Tibial artery (tissue), 4 donors: Measurements from ENCODE around the gene BYSL.
A peak's percentile ranks its signal among the peaks of the same experiment; 100 is the strongest.
"Not testable (repeated sequence)": the region's sequence is repeated elsewhere in the genome, so short reads cannot be mapped to it uniquely, and the experiment has no call there.

Experiments used
- DNase-seq, 2 donors: peaks; one replicate each; pipeline ENCODE4 v3.0.0-alpha.2; 2019
- H3K27ac ChIP-seq, 2 donors: fragments of 200-600 bp; sonication (generic) in 1 of 2; 1 replicate in 1 of 2; 2 replicates in 1 of 2; pipeline ENCODE4 v1.5.1; 2018 to 2019; ENCODE audit warnings: mild to moderate bottlenecking in 1 of 2
- H3K27me3 ChIP-seq, 2 donors: fragments of 200-600 bp; sonication (generic) in 1 of 2; one replicate each; pipeline versions ENCODE4 v1.5.1 to v1.6.0; 2016 to 2019
- H3K36me3 ChIP-seq, 3 donors: fragments of 200-600 bp; sonication (generic) in 2 of 3; one replicate each; pipeline ENCODE4 v1.5.1; 2016 to 2019; ENCODE audit warnings: mild to moderate bottlenecking in 2 of 3
- H3K4me1 ChIP-seq, 4 donors: fragments of 200-600 bp; sonication (generic) in 2 of 4; 1 replicate in 3 of 4; 2 replicates in 1 of 4; pipeline ENCODE4 v1.5.1; 2016 to 2019
- H3K4me3 ChIP-seq, 2 donors: fragments of 200-600 bp; sonication (generic) in 1 of 2; 1 replicate in 1 of 2; 2 replicates in 1 of 2; pipeline ENCODE4 v1.5.1; 2018 to 2019; ENCODE audit warnings: mild to moderate bottlenecking in 2 of 2
- H3K9me3 ChIP-seq, 3 donors: fragments of 200-600 bp; sonication (generic) in 1 of 3; one replicate each; pipeline ENCODE4 v1.5.1; 2016 to 2019
- CTCF ChIP-seq, 2 experiments: fragments of 200-600 bp in 1 of 2; fragments of 450-650 bp in 1 of 2; IDR thresholded peaks; one replicate each; pipeline ENCODE4 v1.5.1; 2017 to 2019; ENCODE audit warnings: antibody characterized with exemption in 2 of 2, mild to moderate bottlenecking in 1 of 2, moderate library complexity in 1 of 2
- intact Hi-C: fragments of 100-400 bp; cut with DNase I; formaldehyde crosslinking; loops from one replicate; pipeline ENCODE4 v1.15.0; 2023; ENCODE audit warnings: low total_unique reads

The BYSL gene

GRCh38 chr6:41940759-41941279 lies 19.5 kb downstream of the BYSL start:
- no peak for TF ChIP-seq CTCF (IDR thresholded peaks at IDR 0.05)
- peak overlapping the region; percentile 60 to 76 for H3K27ac ChIP-seq
- DNase-seq = peak in 1 of 2 donors; percentile 71
- H3K9me3 ChIP-seq = no peaks in the 10 kb centered on the region
- H3K4me3 ChIP-seq = peak overlapping the region; percentile 77 to 78
- H3K27me3 ChIP-seq = no peaks in the 10 kb centered on the region
- intact Hi-C loops = loop anchor here (2.0 kb wide), 1 partner anchor 104 kb away; no protein-coding TSS in a partner anchor
- peaks cover 0 to 57% (median 24%) of the 10 kb centered on the region in 4 donors for H3K4me1 ChIP-seq
- peaks cover 3 to 21% (median 3%) of the 10 kb centered on the region in 3 donors for H3K36me3 ChIP-seq

- peak; percentile 90 to 92 for DNase-seq
- Histone ChIP-seq H3K27me3 (no peaks in the 10 kb centered on the region), H3K4me3 (peak within 1 kb of the TSS; percentile 77 to 78), H3K27ac (peak within 1 kb of the TSS; percentile 60 to 76), H3K4me1 (peaks cover 0 to 53% (median 24%) of the 10 kb centered on the region in 4 donors), H3K9me3 (no peaks in the 10 kb centered on the region), H3K36me3 (peaks cover 0 to 15% (median 0%) of the 10 kb centered on the region in 3 donors)
- intact Hi-C loops = loop anchor here (2.0 kb wide), 1 partner anchor 103 kb away; no protein-coding TSS in a partner anchor
- no peak for TF ChIP-seq CTCF (IDR thresholded peaks at IDR 0.05)
Measured at GRCh38 chr6:41941280-41942066, 20.2 kb downstream of the BYSL start, which contains the start of gene CCND3. TSS of gene CCND3 (minus strand) at chr6:41941808. CDS start at chr6:41941649, 159 bp downstream.

- Histone ChIP-seq H3K27me3 (no peaks in the 10 kb centered on the region), H3K27ac (peak overlapping the region; percentile 58 to 60), H3K36me3 (peaks cover 0 to 7% (median 0%) of the 10 kb centered on the region in 3 donors), H3K4me3 (peak overlapping the region; percentile 77 to 78), H3K4me1 (peaks cover 0 to 45% (median 24%) of the 10 kb centered on the region in 4 donors), H3K9me3 (no peaks in the 10 kb centered on the region)
- DNase-seq = no peak
- TF ChIP-seq CTCF (IDR thresholded peaks at IDR 0.05) = no peak
- intact Hi-C loops = no loop called here
Measured at GRCh38 chr6:41942067-41942851, 21.0 kb downstream of the BYSL start.

- H3K4me3 ChIP-seq, intact Hi-C loops, H3K36me3 ChIP-seq, H3K9me3 ChIP-seq, H3K27ac ChIP-seq, DNase-seq, H3K27me3 ChIP-seq: not testable (repeated sequence)
- peaks cover 0 to 42% (median 24%) of the 10 kb centered on the region in 4 donors for H3K4me1 ChIP-seq
Measured at GRCh38 chr6:41942882-41943281, 21.6 kb downstream of the BYSL start.

- Histone ChIP-seq H3K27ac (no peak overlapping the region), H3K27me3 (no peaks in the 10 kb centered on the region), H3K36me3 (no peaks in the 10 kb centered on the region), H3K4me3 (no peak overlapping the region), H3K4me1 (peaks cover 0 to 40% (median 24%) of the 10 kb centered on the region in 4 donors), H3K9me3 (no peaks in the 10 kb centered on the region)
- no peak for DNase-seq
- intact Hi-C loops = no loop called here
- no peak for TF ChIP-seq CTCF (IDR thresholded peaks at IDR 0.05)
Measured at GRCh38 chr6:41943456-41943855, 22.2 kb downstream of the BYSL start.
